HEK293T (cell line): ENCODE results near the gene SKIL.

Experiments used
- CTCF ChIA-PET: fragments of 350-600 bp; formaldehyde crosslinking; extraction: SDS; loops from one replicate; lab custom pipeline; 2021; ENCODE audit warnings: antibody characterized with exemption, inconsistent platforms; lab: Yijun Ruan, JAX
- POLR2A ChIA-PET: fragments of 350-600 bp; formaldehyde crosslinking; extraction: SDS; loops from one replicate; lab custom pipeline; 2020; ENCODE audit warnings: antibody characterized with exemption, inconsistent platforms; lab: Yijun Ruan, JAX
- DNase-seq: peaks from one replicate; pipeline ENCODE4 v3.0.0; 2012; ENCODE audit warnings: mixed read lengths; ENCODE audit errors: extremely low spot score
- ARNT ChIP-seq: fragments of 450-650 bp; IDR thresholded peaks from 2 replicates; pipeline ENCODE4 v1.6.1; 2017; ENCODE audit warnings: mild to moderate bottlenecking
- BHLHE40 ChIP-seq: fragments of 450-650 bp; IDR thresholded peaks from 2 replicates; pipeline ENCODE4 v1.6.1; 2016; ENCODE audit warnings: mild to moderate bottlenecking, moderate library complexity, borderline replicate concordance
- CTBP1 ChIP-seq: fragments of 450-650 bp; IDR thresholded peaks from 2 replicates; pipeline ENCODE4 v1.6.1; 2016; ENCODE audit warnings: borderline replicate concordance
- ELF4 ChIP-seq: fragments of 450-650 bp; IDR thresholded peaks from 2 replicates; pipeline ENCODE4 v1.6.1; 2017; ENCODE audit warnings: antibody characterized with exemption
- FOXA1 ChIP-seq: fragments of 450-650 bp; IDR thresholded peaks from 2 replicates; pipeline ENCODE4 v1.6.1; 2016; ENCODE audit warnings: mild to moderate bottlenecking
- FOXK2 ChIP-seq: fragments of 450-650 bp; IDR thresholded peaks from 2 replicates; pipeline ENCODE4 v1.6.1; 2016; ENCODE audit warnings: mild to moderate bottlenecking
- FOXM1 ChIP-seq: fragments of 450-650 bp; IDR thresholded peaks from 2 replicates; pipeline ENCODE4 v1.6.1; 2017; ENCODE audit warnings: mild to moderate bottlenecking, borderline replicate concordance
- HDGF ChIP-seq: fragments of 450-650 bp; IDR thresholded peaks from 2 replicates; pipeline ENCODE4 v1.6.1; 2017; ENCODE audit warnings: antibody characterized with exemption, borderline replicate concordance
- L3MBTL2 ChIP-seq: fragments of 450-650 bp; conservative IDR thresholded peaks from 2 replicates; pipeline ENCODE4 v1.6.1; 2016; ENCODE audit warnings: mild to moderate bottlenecking
- LEF1 ChIP-seq: fragments of 450-650 bp; IDR thresholded peaks from 2 replicates; pipeline ENCODE4 v1.6.1; 2017; ENCODE audit warnings: mild to moderate bottlenecking, borderline replicate concordance
- NFRKB ChIP-seq: fragments of 450-650 bp; IDR thresholded peaks from 2 replicates; pipeline ENCODE4 v1.6.1; 2016; ENCODE audit warnings: mild to moderate bottlenecking, moderate library complexity
- PKNOX1 ChIP-seq: fragments of 450-650 bp; IDR thresholded peaks from 2 replicates; pipeline ENCODE4 v1.6.1; 2016
- SP1 ChIP-seq: fragments of 450-650 bp; IDR thresholded peaks from 2 replicates; pipeline ENCODE4 v1.6.1; 2017
- SUZ12 ChIP-seq: fragments of 450-650 bp; IDR thresholded peaks from 2 replicates; pipeline ENCODE4 v1.6.1; 2016; ENCODE audit warnings: mild to moderate bottlenecking
- TARDBP ChIP-seq: fragments of 450-650 bp; IDR thresholded peaks from 2 replicates; pipeline ENCODE4 v1.6.1; 2016
- ZNF384 ChIP-seq: fragments of 450-650 bp; IDR thresholded peaks from 2 replicates; pipeline ENCODE4 v1.6.1; 2016

Gene SKIL

GRCh38 chr3:170421111-170421641 lies 63.7 kb downstream of the SKIL start:
- no peak for DNase-seq
- no peak for TF ChIP-seq FOXA1
- TF ChIP-seq SUZ12 = no peak
- no peak for TF ChIP-seq NFRKB
- no peak for TF ChIP-seq L3MBTL2
- TF ChIP-seq ARNT = no peak
- no peak for TF ChIP-seq CTBP1
- TF ChIP-seq PKNOX1 = no peak
- ChIA-PET CTCF (no interaction called here), POLR2A (no interaction called here)

DNA sequence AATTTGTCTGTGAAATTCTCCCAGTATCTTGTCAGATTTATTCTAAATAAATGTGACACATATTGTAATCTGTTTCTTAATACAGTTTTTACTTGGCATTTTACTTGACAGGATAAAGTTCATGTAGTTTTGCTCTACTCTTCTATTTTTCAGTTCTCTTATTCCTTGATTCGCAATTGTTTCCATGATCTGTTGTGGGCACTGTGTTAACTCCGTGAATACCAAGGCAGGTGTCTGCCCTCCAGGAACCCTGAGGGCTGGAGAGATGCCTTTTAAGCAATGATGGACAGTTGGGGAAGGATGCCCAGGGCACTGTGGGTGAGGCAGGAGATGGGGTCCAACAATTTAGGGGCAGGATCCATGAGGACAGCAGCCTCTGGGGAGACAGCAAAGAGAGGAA lies 64.2 kb downstream of the SKIL start:
- DNase-seq = no peak
- TF ChIP-seq ZNF384 (no peak), TARDBP (no peak), SUZ12 (no peak), CTBP1 (no peak), ELF4 (no peak), FOXA1 (no peak), ARNT (no peak), FOXM1 (no peak), FOXK2 (no peak), SP1 (no peak), HDGF (no peak), LEF1 (no peak)
- POLR2A ChIA-PET = no interaction called here
- CTCF ChIA-PET = no interaction called here

GRCh38 chr3:170423001-170423615 lies 65.6 kb downstream of the SKIL start:
- no peak for DNase-seq
- CTCF ChIA-PET = no interaction called here
- no peak for TF ChIP-seq ARNT
- no peak for TF ChIP-seq HDGF
- TF ChIP-seq FOXK2 = no peak
- TF ChIP-seq PKNOX1 = no peak
- TF ChIP-seq ELF4 = no peak
- no peak for TF ChIP-seq TARDBP
- no peak for TF ChIP-seq SUZ12
- no peak for TF ChIP-seq FOXA1
- POLR2A ChIA-PET = no interaction called here

- TF ChIP-seq PKNOX1 (no peak), BHLHE40 (no peak), ARNT (no peak), L3MBTL2 (no peak), FOXK2 (no peak), NFRKB (no peak), SUZ12 (no peak), CTBP1 (no peak), ZNF384 (no peak)
- ChIA-PET POLR2A (no interaction called here), CTCF (no interaction called here)
- no peak for DNase-seq
Measured at GRCh38 chr3:170424879-170425278, 67.4 kb downstream of the SKIL start.

DNA sequence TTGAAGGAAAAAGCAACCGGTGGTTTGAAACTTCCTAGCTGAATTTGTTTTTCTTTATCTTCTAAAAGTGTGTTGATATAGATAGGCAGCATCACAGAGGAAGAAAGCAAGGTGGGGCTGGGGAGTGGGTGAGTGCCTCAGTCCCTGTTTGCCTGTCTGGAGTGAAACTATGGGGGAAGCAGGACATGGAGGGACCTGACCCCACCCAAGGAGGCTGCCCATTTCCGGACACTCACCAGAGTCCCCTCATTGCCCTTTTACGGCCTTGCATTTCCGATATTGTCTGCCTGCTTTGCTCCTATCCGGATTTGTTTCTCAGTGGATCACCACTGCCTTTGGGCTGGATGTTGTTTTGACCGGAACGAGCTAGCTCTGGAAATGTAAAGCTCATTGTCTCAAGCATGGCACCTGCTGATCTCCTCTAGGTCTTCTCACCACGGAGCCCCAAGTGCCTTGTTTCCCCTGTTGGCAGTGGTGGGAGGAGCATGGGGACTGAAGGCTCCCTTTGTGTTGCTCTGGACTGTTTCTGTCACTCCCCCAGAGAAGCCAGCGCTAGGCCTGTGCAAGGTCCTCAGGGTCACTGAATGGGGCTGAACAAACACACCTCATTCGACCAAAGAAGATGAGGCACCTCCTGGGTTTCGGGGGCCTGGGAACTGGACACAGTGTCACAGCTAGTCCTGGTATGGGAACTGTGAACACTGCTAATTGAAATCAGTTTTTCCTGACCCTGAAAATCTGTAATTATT lies 68.2 kb downstream of the SKIL start:
- no peak for TF ChIP-seq FOXK2
- TF ChIP-seq TARDBP = no peak
- no peak for TF ChIP-seq HDGF
- no peak for TF ChIP-seq PKNOX1
- TF ChIP-seq BHLHE40 = no peak
- TF ChIP-seq NFRKB = no peak
- TF ChIP-seq ARNT = no peak
- DNase-seq = no peak
- ChIA-PET CTCF (interaction anchor here (1.4 kb wide), 1 partner anchor 12 kb away, joined by 4 read pairs; no protein-coding TSS in a partner anchor), POLR2A (no interaction called here)

DNA sequence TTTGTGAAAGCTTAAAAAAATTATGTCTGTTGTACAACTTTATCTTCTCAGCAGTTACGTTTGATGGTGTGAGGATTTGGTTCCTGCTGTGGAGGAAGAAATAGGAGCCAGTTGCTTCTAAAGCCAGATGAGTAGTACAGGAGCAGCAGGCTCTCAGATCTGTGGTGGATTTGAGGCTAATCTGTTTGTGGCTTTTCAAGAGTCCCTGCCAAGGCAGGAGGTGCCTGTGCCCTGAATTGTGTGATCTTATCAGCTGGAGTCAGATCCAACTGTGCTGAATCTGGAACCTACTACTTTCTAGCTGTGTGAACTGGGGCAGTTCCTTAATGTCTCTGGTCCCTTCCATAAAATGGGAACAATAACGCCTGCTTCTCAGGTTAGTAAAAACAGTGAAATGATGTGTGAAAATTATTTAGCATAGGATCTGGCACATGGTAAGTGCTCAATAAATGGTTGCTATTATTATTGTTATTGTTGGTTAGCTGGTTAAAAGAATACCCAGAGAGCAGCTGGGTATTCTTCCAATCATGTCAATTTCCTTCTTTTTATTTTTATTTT lies 68.8 kb downstream of the SKIL start:
- ChIA-PET CTCF (interaction anchor here (1.4 kb wide), 1 partner anchor 13 kb away, joined by 4 read pairs; no protein-coding TSS in a partner anchor), POLR2A (no interaction called here)
- no peak for DNase-seq
- TF ChIP-seq L3MBTL2 = no peak
- no peak for TF ChIP-seq FOXA1
- no peak for TF ChIP-seq CTBP1
- TF ChIP-seq BHLHE40 = no peak
- TF ChIP-seq SUZ12 = no peak
- no peak for TF ChIP-seq HDGF
- no peak for TF ChIP-seq ELF4
- TF ChIP-seq ZNF384 = no peak
- TF ChIP-seq NFRKB = no peak
- no peak for TF ChIP-seq ARNT
- no peak for TF ChIP-seq FOXM1
- TF ChIP-seq SP1 = no peak
- TF ChIP-seq TARDBP = no peak
- no peak for TF ChIP-seq LEF1
- no peak for TF ChIP-seq FOXK2
